Activated CD4-positive, CD25-positive, alpha-beta regulatory T cell treated with anti-CD3 and anti-CD28 coated beads, Interleukin-2, amount 50 U/mL, for 24 hours (primary cell): ENCODE results near the gene SMO.
A peak's percentile ranks its signal among the peaks of the same experiment; 100 is the strongest.
"Not testable (repeated sequence)": the region's sequence is repeated elsewhere in the genome, so short reads cannot be mapped to it uniquely, and the experiment has no call there.

Source experiments
- ATAC-seq, 2 donors: fragments of 150-1000 bp; cut with Tn5 transposase; one replicate each; pipeline ENCODE4 v1.10.0; 2021; ENCODE audit warnings: mild to moderate bottlenecking in 1 of 2, moderate library complexity in 1 of 2

Gene SMO

GRCh38 chr7:129169686-129170440 lies 18.6 kb upstream of the SMO start:
- ATAC-seq = peak in 1 of 2 donors; percentile 48

GRCh38 chr7:129170441-129171021 lies 17.9 kb upstream of the SMO start:
- no peak for ATAC-seq

- ATAC-seq = not testable (repeated sequence)
Measured at GRCh38 chr7:129173861-129174260, 14.6 kb upstream of the SMO start.

GRCh38 chr7:129176916-129177710 lies 11.3 kb upstream of the SMO start:
- ATAC-seq = no peak

- no peak for ATAC-seq
Measured at GRCh38 chr7:129184981-129185670, 3.3 kb upstream of the SMO start.

- ATAC-seq = no peak
Measured at GRCh38 chr7:129186749-129187260, 1.6 kb upstream of the SMO start.

- no peak for ATAC-seq
Measured at GRCh38 chr7:129187681-129188371, 607 bp upstream of the SMO start.

GRCh38 chr7:129188892-129189660 lies 643 bp downstream of the SMO start:
- ATAC-seq = no peak

GRCh38 chr7:129189661-129190310 lies 1.4 kb downstream of the SMO start:
- no peak for ATAC-seq

- no peak for ATAC-seq
Measured at GRCh38 chr7:129191272-129191671, 2.8 kb downstream of the SMO start.

GRCh38 chr7:129193892-129194291 lies 5.5 kb downstream of the SMO start:
- ATAC-seq = no peak

- no peak for ATAC-seq
Measured at GRCh38 chr7:129197771-129198170, 9.3 kb downstream of the SMO start.

GRCh38 chr7:129199406-129199805 lies 11.0 kb downstream of the SMO start:
- ATAC-seq = no peak

GRCh38 chr7:129202058-129202777 lies 13.8 kb downstream of the SMO start:
- no peak for ATAC-seq

GRCh38 chr7:129203050-129203741 lies 14.8 kb downstream of the SMO start:
- ATAC-seq = no peak

GRCh38 chr7:129205126-129205818 lies 16.8 kb downstream of the SMO start:
- no peak for ATAC-seq

GRCh38 chr7:129205987-129206785 lies 17.8 kb downstream of the SMO start:
- no peak for ATAC-seq

- no peak for ATAC-seq
Measured at GRCh38 chr7:129208667-129209066, 20.2 kb downstream of the SMO start.
